Measurements from ENCODE around the gene TRIM14.

TRIM14 gene

GRCh38 chr9:98071737-98072136 lies 47.3 kb downstream of the TRIM14 start:
- no CpG with 5 or more reads among the region's 9 CpGs for WGBS (ENCODE audit: extremely low coverage, insufficient coverage, low lambda C conversion rate)
- Histone ChIP-seq H4K5ac (ENCODE audit: low read length) (no peak overlapping the region), H3K4ac (ENCODE audit: low read depth, low read length) (no peak overlapping the region), H3K4me1 (ENCODE audit: control insufficient read depth, low read depth, low read length) (no peaks in the 10 kb centered on the region), H2BK120ac (ENCODE audit: low read depth, low read length) (no peak overlapping the region), H3K36me3 (ENCODE audit: control insufficient read depth, insufficient read depth, low read length) (no peaks in the 10 kb centered on the region), H3K4me3 (ENCODE audit: low read length) (no peak overlapping the region), H3K9ac (ENCODE audit: low read length) (no peak overlapping the region), H3K4me2 (ENCODE audit: low read length) (no peak overlapping the region), H2BK5ac (ENCODE audit: low read length) (no peak overlapping the region), H3K27me3 (ENCODE audit: insufficient read depth, low read length, poor library complexity) (no peaks in the 10 kb centered on the region), H2BK15ac (replicated peaks; ENCODE audit: low read depth) (no peak overlapping the region), H4K8ac (ENCODE audit: low read depth, low read length) (no peak overlapping the region), H3K79me2 (ENCODE audit: control insufficient read depth, insufficient read depth, low read length) (no peaks in the 10 kb centered on the region), H2AK5ac (ENCODE audit: low read length) (no peak overlapping the region), H3K18ac (ENCODE audit: low read length) (no peak overlapping the region), H3K56ac (ENCODE audit: low read length) (no peak overlapping the region), H3K79me1 (ENCODE audit: low read length) (no peaks in the 10 kb centered on the region), H3K23ac (ENCODE audit: low read length) (no peak overlapping the region), H3K27ac (ENCODE audit: low read depth, low read length) (no peak overlapping the region)
- DNase-seq: no peak

GRCh38 chr9:98070704-98071103 lies 48.3 kb downstream of the TRIM14 start:
- WGBS (ENCODE audit: extremely low coverage, insufficient coverage, low lambda C conversion rate): 100% methylated on average over 1 of the region's 7 CpGs
- Histone ChIP-seq H3K4me1 (ENCODE audit: control insufficient read depth, low read depth, low read length) (no peaks in the 10 kb centered on the region), H2AK5ac (ENCODE audit: low read length) (no peak overlapping the region)

GRCh38 chr9:98069551-98069950 lies 49.5 kb downstream of the TRIM14 start:
- Histone ChIP-seq H4K8ac (ENCODE audit: low read depth, low read length) (no peak overlapping the region), H3K4me2 (ENCODE audit: low read length) (no peak overlapping the region), H4K5ac (ENCODE audit: low read length) (no peak overlapping the region), H3K36me3 (ENCODE audit: control insufficient read depth, insufficient read depth, low read length) (peaks cover 5% of the 10 kb centered on the region), H2BK120ac (ENCODE audit: low read depth, low read length) (no peak overlapping the region), H3K18ac (ENCODE audit: low read length) (no peak overlapping the region), H3K79me1 (ENCODE audit: low read length) (no peaks in the 10 kb centered on the region), H3K23ac (ENCODE audit: low read length) (no peak overlapping the region), H2AK5ac (ENCODE audit: low read length) (no peak overlapping the region), H2BK15ac (replicated peaks; ENCODE audit: low read depth) (no peak overlapping the region), H3K9ac (ENCODE audit: low read length) (no peak overlapping the region), H3K27ac (ENCODE audit: low read depth, low read length) (no peak overlapping the region), H3K4me1 (ENCODE audit: control insufficient read depth, low read depth, low read length) (no peaks in the 10 kb centered on the region), H3K27me3 (ENCODE audit: insufficient read depth, low read length, poor library complexity) (no peaks in the 10 kb centered on the region), H3K79me2 (ENCODE audit: control insufficient read depth, insufficient read depth, low read length) (no peaks in the 10 kb centered on the region), H3K4me3 (ENCODE audit: low read length) (no peak overlapping the region), H2BK5ac (ENCODE audit: low read length) (no peak overlapping the region), H3K56ac (ENCODE audit: low read length) (no peak overlapping the region), H3K4ac (ENCODE audit: low read depth, low read length) (no peak overlapping the region)
- no peak for DNase-seq
- WGBS (ENCODE audit: extremely low coverage, insufficient coverage, low lambda C conversion rate): no CpG with 5 or more reads among the region's 6 CpGs

More at GRCh38 chr9:98070704-98071103, 48.3 kb downstream of the TRIM14 start:
- Histone ChIP-seq H3K27me3 (ENCODE audit: insufficient read depth, low read length, poor library complexity) (no peaks in the 10 kb centered on the region), H3K23ac (ENCODE audit: low read length) (no peak overlapping the region), H2BK15ac (replicated peaks; ENCODE audit: low read depth) (no peak overlapping the region), H4K8ac (ENCODE audit: low read depth, low read length) (no peak overlapping the region), H3K56ac (ENCODE audit: low read length) (no peak overlapping the region), H3K79me2 (ENCODE audit: control insufficient read depth, insufficient read depth, low read length) (no peaks in the 10 kb centered on the region), H3K4ac (ENCODE audit: low read depth, low read length) (no peak overlapping the region), H3K9ac (ENCODE audit: low read length) (no peak overlapping the region), H3K79me1 (ENCODE audit: low read length) (no peaks in the 10 kb centered on the region), H3K18ac (ENCODE audit: low read length) (no peak overlapping the region), H3K27ac (ENCODE audit: low read depth, low read length) (no peak overlapping the region), H4K5ac (ENCODE audit: low read length) (no peak overlapping the region), H3K36me3 (ENCODE audit: control insufficient read depth, insufficient read depth, low read length) (no peaks in the 10 kb centered on the region), H2BK5ac (ENCODE audit: low read length) (no peak overlapping the region), H3K4me3 (ENCODE audit: low read length) (no peak overlapping the region), H2BK120ac (ENCODE audit: low read depth, low read length) (no peak overlapping the region), H3K4me2 (ENCODE audit: low read length) (no peak overlapping the region)
- no peak for DNase-seq

- no CpG with 5 or more reads among the region's 2 CpGs for WGBS (ENCODE audit: extremely low coverage, insufficient coverage, low lambda C conversion rate)
- H3K4me1 ChIP-seq (ENCODE audit: control insufficient read depth, low read depth, low read length): no peaks in the 10 kb centered on the region
- no peak overlapping the region for H4K8ac ChIP-seq (ENCODE audit: low read depth, low read length)
- H3K27me3 ChIP-seq (ENCODE audit: insufficient read depth, low read length, poor library complexity): no peaks in the 10 kb centered on the region
- H3K18ac ChIP-seq (ENCODE audit: low read length): no peak overlapping the region
- no peak overlapping the region for H3K56ac ChIP-seq (ENCODE audit: low read length)
- no peak overlapping the region for H4K5ac ChIP-seq (ENCODE audit: low read length)
- H3K23ac ChIP-seq (ENCODE audit: low read length): no peak overlapping the region
- H3K79me2 ChIP-seq (ENCODE audit: control insufficient read depth, insufficient read depth, low read length): no peaks in the 10 kb centered on the region
- H3K4me3 ChIP-seq (ENCODE audit: low read length): no peak overlapping the region
- H2AK5ac ChIP-seq (ENCODE audit: low read length): no peak overlapping the region
- H2BK120ac ChIP-seq (ENCODE audit: low read depth, low read length): no peak overlapping the region
- no peak overlapping the region for H2BK15ac ChIP-seq (replicated peaks; ENCODE audit: low read depth)
- H3K4me2 ChIP-seq (ENCODE audit: low read length): no peak overlapping the region
- peaks cover 7% of the 10 kb centered on the region for H3K36me3 ChIP-seq (ENCODE audit: control insufficient read depth, insufficient read depth, low read length)
- H3K4ac ChIP-seq (ENCODE audit: low read depth, low read length): no peak overlapping the region
- no peak for DNase-seq
- H3K79me1 ChIP-seq (ENCODE audit: low read length): no peaks in the 10 kb centered on the region
- no peak overlapping the region for H3K27ac ChIP-seq (ENCODE audit: low read depth, low read length)
- no peak overlapping the region for H3K9ac ChIP-seq (ENCODE audit: low read length)
- no peak overlapping the region for H2BK5ac ChIP-seq (ENCODE audit: low read length)
Measured at GRCh38 chr9:98067184-98067583, 51.8 kb downstream of the TRIM14 start.

GRCh38 chr9:98066235-98066634 lies 52.8 kb downstream of the TRIM14 start:
- Histone ChIP-seq H3K27ac (ENCODE audit: low read depth, low read length) (no peak overlapping the region), H4K8ac (ENCODE audit: low read depth, low read length) (no peak overlapping the region), H2BK120ac (ENCODE audit: low read depth, low read length) (no peak overlapping the region), H3K4me1 (ENCODE audit: control insufficient read depth, low read depth, low read length) (no peaks in the 10 kb centered on the region), H2BK15ac (replicated peaks; ENCODE audit: low read depth) (no peak overlapping the region), H3K4ac (ENCODE audit: low read depth, low read length) (no peak overlapping the region), H3K79me2 (ENCODE audit: control insufficient read depth, insufficient read depth, low read length) (no peaks in the 10 kb centered on the region), H3K9ac (ENCODE audit: low read length) (no peak overlapping the region), H3K56ac (ENCODE audit: low read length) (no peak overlapping the region), H3K27me3 (ENCODE audit: insufficient read depth, low read length, poor library complexity) (no peaks in the 10 kb centered on the region), H2BK5ac (ENCODE audit: low read length) (no peak overlapping the region), H4K5ac (ENCODE audit: low read length) (no peak overlapping the region), H2AK5ac (ENCODE audit: low read length) (no peak overlapping the region), H3K4me2 (ENCODE audit: low read length) (no peak overlapping the region), H3K36me3 (ENCODE audit: control insufficient read depth, insufficient read depth, low read length) (peaks cover 7% of the 10 kb centered on the region), H3K4me3 (ENCODE audit: low read length) (no peak overlapping the region), H3K79me1 (ENCODE audit: low read length) (no peaks in the 10 kb centered on the region), H3K18ac (ENCODE audit: low read length) (no peak overlapping the region), H3K23ac (ENCODE audit: low read length) (no peak overlapping the region)
- no peak for DNase-seq
- WGBS (ENCODE audit: extremely low coverage, insufficient coverage, low lambda C conversion rate): no CpG with 5 or more reads among the region's 3 CpGs

DNA sequence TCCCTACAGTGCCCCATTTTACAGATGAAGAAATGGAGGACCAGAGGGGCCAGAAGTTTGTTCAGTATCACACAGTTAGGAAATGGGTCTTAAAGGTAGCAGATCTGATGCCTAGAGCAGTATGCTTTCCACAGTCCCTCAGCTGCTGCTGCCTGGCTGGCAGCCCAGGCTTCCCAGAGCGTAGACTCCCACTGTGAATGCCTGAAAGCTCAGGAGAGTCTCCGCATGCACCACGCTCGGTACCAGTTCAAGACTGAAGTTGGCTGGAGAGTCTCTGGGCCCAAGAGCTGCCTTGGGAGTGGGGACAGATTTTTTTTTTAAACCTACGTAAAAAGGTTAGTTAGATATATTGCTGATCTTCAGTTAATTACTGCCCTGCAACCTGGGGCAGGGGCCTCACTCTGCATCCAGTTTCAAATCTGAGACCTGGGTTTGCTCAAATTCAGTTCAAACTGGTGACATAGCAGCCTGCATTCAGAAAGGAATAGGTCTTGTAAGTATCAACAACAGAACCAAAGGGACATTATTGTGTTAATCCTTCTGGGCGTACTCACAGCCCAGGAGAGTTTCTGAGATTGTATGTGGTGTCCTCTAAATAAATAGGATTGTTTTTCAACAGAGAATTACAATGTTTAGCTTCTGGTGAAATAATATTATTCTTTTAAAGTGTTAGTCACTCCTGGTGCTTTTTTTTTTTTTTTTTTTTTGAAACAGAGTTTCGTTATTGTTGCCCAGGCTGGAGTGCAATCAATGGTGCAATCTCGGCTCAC lies 54.2 kb downstream of the TRIM14 start:
- WGBS (ENCODE audit: extremely low coverage, insufficient coverage, low lambda C conversion rate): no CpG with 5 or more reads among the region's 8 CpGs
- Histone ChIP-seq H3K4me3 (ENCODE audit: low read length) (no peak overlapping the region), H2AK5ac (ENCODE audit: low read length) (no peak overlapping the region), H3K9ac (ENCODE audit: low read length) (no peak overlapping the region), H3K27me3 (ENCODE audit: insufficient read depth, low read length, poor library complexity) (no peaks in the 10 kb centered on the region), H3K79me1 (ENCODE audit: low read length) (peaks cover under 1% of the 10 kb centered on the region), H3K36me3 (ENCODE audit: control insufficient read depth, insufficient read depth, low read length) (peaks cover 7% of the 10 kb centered on the region), H3K4me1 (ENCODE audit: control insufficient read depth, low read depth, low read length) (no peaks in the 10 kb centered on the region), H2BK15ac (replicated peaks; ENCODE audit: low read depth) (no peak overlapping the region), H4K8ac (ENCODE audit: low read depth, low read length) (no peak overlapping the region), H2BK5ac (ENCODE audit: low read length) (no peak overlapping the region), H3K4me2 (ENCODE audit: low read length) (no peak overlapping the region), H3K4ac (ENCODE audit: low read depth, low read length) (no peak overlapping the region), H2BK120ac (ENCODE audit: low read depth, low read length) (no peak overlapping the region), H3K27ac (ENCODE audit: low read depth, low read length) (no peak overlapping the region), H3K56ac (ENCODE audit: low read length) (no peak overlapping the region), H3K23ac (ENCODE audit: low read length) (no peak overlapping the region), H3K18ac (ENCODE audit: low read length) (no peak overlapping the region), H3K79me2 (ENCODE audit: control insufficient read depth, insufficient read depth, low read length) (no peaks in the 10 kb centered on the region), H4K5ac (ENCODE audit: low read length) (no peak overlapping the region)
- no peak for DNase-seq

All from mesendoderm (in vitro differentiated cells).